Measurements from ENCODE around the gene GYS2.

Gene GYS2

GRCh38 chr12:21529456-21529855, 75.2 kb downstream of the GYS2 start:
- H3K4me3 ChIP-seq (ENCODE audit: control insufficient read depth in 1 of 7, extremely low read depth in 1 of 7, insufficient read depth in 4 of 7, low read depth in 2 of 7, low read length in 6 of 7): no peak overlapping the region
- no peaks in the 10 kb centered on the region for H3K9me3 ChIP-seq (ENCODE audit: control extremely low read depth in 1 of 5, control insufficient read depth in 4 of 5, insufficient read depth in 2 of 5, low read depth in 1 of 5, low read length in 4 of 5)
- CTCF ChIA-PET: no interaction called here
- POLR2A ChIA-PET: no interaction called here
- H3K27ac ChIP-seq (ENCODE audit: insufficient read depth in 1 of 2, low read depth in 1 of 2, low read length in 2 of 2, poor library complexity in 1 of 2, severe bottlenecking in 2 of 2): no peak overlapping the region
- peaks cover 5 to 25% (median 22%) of the 10 kb centered on the region in 5 experiments for H3K27me3 ChIP-seq (replicated peaks in 2 of 5; ENCODE audit: control insufficient read depth in 4 of 5, insufficient read depth in 5 of 5, low read length in 4 of 5)
- H3K4me1 ChIP-seq (ENCODE audit: control extremely low read depth in 1 of 4, control insufficient read depth in 4 of 4, insufficient read depth in 4 of 4, low read length in 3 of 4): peaks cover 0 to 12% (median 8%) of the 10 kb centered on the region in 4 experiments
- DNase-seq: no peak
- H3K36me3 ChIP-seq (ENCODE audit: control insufficient read depth in 4 of 4, insufficient read depth in 4 of 4, low read length in 3 of 4): no peaks in the 10 kb centered on the region
- WGBS (ENCODE audit: insufficient coverage): 100% methylated on average over 2 of the region's 2 CpGs

GRCh38 chr12:21528953-21529352, 75.7 kb downstream of the GYS2 start:
- H3K36me3 ChIP-seq (ENCODE audit: control insufficient read depth in 4 of 4, insufficient read depth in 4 of 4, low read length in 3 of 4): no peaks in the 10 kb centered on the region
- ChIA-PET POLR2A (no interaction called here), CTCF (no interaction called here)
- H3K4me1 ChIP-seq (ENCODE audit: control extremely low read depth in 1 of 4, control insufficient read depth in 4 of 4, insufficient read depth in 4 of 4, low read length in 3 of 4): peaks cover 0 to 12% (median 8%) of the 10 kb centered on the region in 4 experiments
- no peak for DNase-seq
- no peaks in the 10 kb centered on the region for H3K9me3 ChIP-seq (ENCODE audit: control extremely low read depth in 1 of 5, control insufficient read depth in 4 of 5, insufficient read depth in 2 of 5, low read depth in 1 of 5, low read length in 4 of 5)
- H3K27me3 ChIP-seq (replicated peaks in 2 of 5; ENCODE audit: control insufficient read depth in 4 of 5, insufficient read depth in 5 of 5, low read length in 4 of 5): peaks cover 5 to 25% (median 22%) of the 10 kb centered on the region in 5 experiments
- no peak overlapping the region for H3K27ac ChIP-seq (ENCODE audit: insufficient read depth in 1 of 2, low read depth in 1 of 2, low read length in 2 of 2, poor library complexity in 1 of 2, severe bottlenecking in 2 of 2)
- 81% methylated on average over 4 of the region's 5 CpGs for WGBS (ENCODE audit: insufficient coverage)
- no peak overlapping the region for H3K4me3 ChIP-seq (ENCODE audit: control insufficient read depth in 1 of 7, extremely low read depth in 1 of 7, insufficient read depth in 4 of 7, low read depth in 2 of 7, low read length in 6 of 7)

- H3K4me1 ChIP-seq (ENCODE audit: control extremely low read depth in 1 of 4, control insufficient read depth in 4 of 4, insufficient read depth in 4 of 4, low read length in 3 of 4): peaks cover 0 to 12% (median 8%) of the 10 kb centered on the region in 4 experiments
- H3K4me3 ChIP-seq (ENCODE audit: control insufficient read depth in 1 of 7, extremely low read depth in 1 of 7, insufficient read depth in 4 of 7, low read depth in 2 of 7, low read length in 6 of 7): peak overlapping the region; percentile 44 to 85 (median 69)
- H3K27me3 ChIP-seq (replicated peaks in 2 of 5; ENCODE audit: control insufficient read depth in 4 of 5, insufficient read depth in 5 of 5, low read length in 4 of 5): peaks cover 5 to 25% (median 22%) of the 10 kb centered on the region in 5 experiments
- CTCF ChIA-PET: interaction anchor here (1.3 to 1.6 kb wide), 2 partner anchors 15 to 22 kb away, joined by 3 to 4 read pairs; no protein-coding TSS in a partner anchor
- 0% methylated on average over 54 of the region's 57 CpGs for WGBS (ENCODE audit: insufficient coverage)
- peak; percentile 50 to 76 (median 64) for DNase-seq
- no peaks in the 10 kb centered on the region for H3K36me3 ChIP-seq (ENCODE audit: control insufficient read depth in 4 of 4, insufficient read depth in 4 of 4, low read length in 3 of 4)
- POLR2A ChIA-PET: interaction anchor here (1.6 kb wide), 1 partner anchor 26 kb away, joined by 5 read pairs; the partner anchor contains the start of genes GOLT1B and RECQL
- H3K9me3 ChIP-seq (ENCODE audit: control extremely low read depth in 1 of 5, control insufficient read depth in 4 of 5, insufficient read depth in 2 of 5, low read depth in 1 of 5, low read length in 4 of 5): peaks cover 0 to 2% (median 0%) of the 10 kb centered on the region in 5 experiments
- no peak overlapping the region for H3K27ac ChIP-seq (ENCODE audit: insufficient read depth in 1 of 2, low read depth in 1 of 2, low read length in 2 of 2, poor library complexity in 1 of 2, severe bottlenecking in 2 of 2)
Measured at GRCh38 chr12:21527451-21528180, 77.0 kb downstream of the GYS2 start.

- Histone ChIP-seq H3K4me3 (ENCODE audit: control insufficient read depth in 1 of 7, extremely low read depth in 1 of 7, insufficient read depth in 4 of 7, low read depth in 2 of 7, low read length in 6 of 7) (peak overlapping the region in 6 of 7 experiments; percentile 44 to 85 (median 73)), H3K36me3 (ENCODE audit: control insufficient read depth in 4 of 4, insufficient read depth in 4 of 4, low read length in 3 of 4) (no peaks in the 10 kb centered on the region), H3K27me3 (replicated peaks in 2 of 5; ENCODE audit: control insufficient read depth in 4 of 5, insufficient read depth in 5 of 5, low read length in 4 of 5) (peaks cover 5 to 25% (median 21%) of the 10 kb centered on the region in 5 experiments), H3K27ac (ENCODE audit: insufficient read depth in 1 of 2, low read depth in 1 of 2, low read length in 2 of 2, poor library complexity in 1 of 2, severe bottlenecking in 2 of 2) (no peak overlapping the region), H3K9me3 (ENCODE audit: control extremely low read depth in 1 of 5, control insufficient read depth in 4 of 5, insufficient read depth in 2 of 5, low read depth in 1 of 5, low read length in 4 of 5) (peaks cover 0 to 2% (median 0%) of the 10 kb centered on the region in 5 experiments), H3K4me1 (ENCODE audit: control extremely low read depth in 1 of 4, control insufficient read depth in 4 of 4, insufficient read depth in 4 of 4, low read length in 3 of 4) (peaks cover 0 to 12% (median 8%) of the 10 kb centered on the region in 4 experiments)
- 38% methylated on average over 3 of the region's 12 CpGs for WGBS (ENCODE audit: insufficient coverage)
- no peak for DNase-seq
- ChIA-PET POLR2A (interaction anchor here (1.6 kb wide), 1 partner anchor 25 kb away, joined by 5 read pairs; the partner anchor contains the start of genes GOLT1B and RECQL), CTCF (interaction anchor here (1.0 to 1.6 kb wide), 4 partner anchors 14 to 933 kb away, joined by 3 to 4 read pairs (median 3); no protein-coding TSS in a partner anchor)
Measured at GRCh38 chr12:21526721-21527345, 77.8 kb downstream of the GYS2 start.

- POLR2A ChIA-PET: no interaction called here
Measured at GRCh38 chr12:21526053-21526452, 78.6 kb downstream of the GYS2 start, which contains the start of gene SPX. Gene SPX, plus strand, starts transcription at chr12:21526296. Its CDS starts 177 bp downstream, at chr12:21526473.

GRCh38 chr12:21523148-21523547, 81.5 kb downstream of the GYS2 start:
- no peak for DNase-seq
- peaks cover 0 to 2% (median 0%) of the 10 kb centered on the region in 5 experiments for H3K9me3 ChIP-seq (ENCODE audit: control extremely low read depth in 1 of 5, control insufficient read depth in 4 of 5, insufficient read depth in 2 of 5, low read depth in 1 of 5, low read length in 4 of 5)
- H3K27ac ChIP-seq (ENCODE audit: insufficient read depth in 1 of 2, low read depth in 1 of 2, low read length in 2 of 2, poor library complexity in 1 of 2, severe bottlenecking in 2 of 2): no peak overlapping the region
- CTCF ChIA-PET: no interaction called here
- H3K4me3 ChIP-seq (ENCODE audit: control insufficient read depth in 1 of 7, extremely low read depth in 1 of 7, insufficient read depth in 4 of 7, low read depth in 2 of 7, low read length in 6 of 7): no peak overlapping the region
- H3K27me3 ChIP-seq (replicated peaks in 2 of 5; ENCODE audit: control insufficient read depth in 4 of 5, insufficient read depth in 5 of 5, low read length in 4 of 5): peaks cover 3 to 19% (median 5%) of the 10 kb centered on the region in 5 experiments
- POLR2A ChIA-PET: no interaction called here
- H3K4me1 ChIP-seq (ENCODE audit: control extremely low read depth in 1 of 4, control insufficient read depth in 4 of 4, insufficient read depth in 4 of 4, low read length in 3 of 4): peaks cover 0 to 11% (median 8%) of the 10 kb centered on the region in 4 experiments
- peaks cover 0 to 4% (median 0%) of the 10 kb centered on the region in 4 experiments for H3K36me3 ChIP-seq (ENCODE audit: control insufficient read depth in 4 of 4, insufficient read depth in 4 of 4, low read length in 3 of 4)

More at GRCh38 chr12:21526053-21526452, 78.6 kb downstream of the GYS2 start, which contains the start of gene SPX:
- Histone ChIP-seq H3K36me3 (ENCODE audit: control insufficient read depth in 4 of 4, insufficient read depth in 4 of 4, low read length in 3 of 4) (no peaks in the 10 kb centered on the region), H3K27ac (ENCODE audit: insufficient read depth in 1 of 2, low read depth in 1 of 2, low read length in 2 of 2, poor library complexity in 1 of 2, severe bottlenecking in 2 of 2) (no peak within 1 kb of the TSS), H3K4me3 (ENCODE audit: control insufficient read depth in 1 of 7, extremely low read depth in 1 of 7, insufficient read depth in 4 of 7, low read depth in 2 of 7, low read length in 6 of 7) (peak within 1 kb of the TSS in 4 of 7 experiments; percentile 69 to 85 (median 81)), H3K27me3 (replicated peaks in 2 of 5; ENCODE audit: control insufficient read depth in 4 of 5, insufficient read depth in 5 of 5, low read length in 4 of 5) (peaks cover 5 to 25% (median 18%) of the 10 kb centered on the region in 5 experiments), H3K4me1 (ENCODE audit: control extremely low read depth in 1 of 4, control insufficient read depth in 4 of 4, insufficient read depth in 4 of 4, low read length in 3 of 4) (peaks cover 0 to 12% (median 8%) of the 10 kb centered on the region in 4 experiments), H3K9me3 (ENCODE audit: control extremely low read depth in 1 of 5, control insufficient read depth in 4 of 5, insufficient read depth in 2 of 5, low read depth in 1 of 5, low read length in 4 of 5) (peaks cover 0 to 2% (median 0%) of the 10 kb centered on the region in 5 experiments)
- CTCF ChIA-PET: interaction anchor here (1.0 to 1.1 kb wide), 2 partner anchors 161 to 934 kb away, joined by 3 read pairs; no protein-coding TSS in a partner anchor
- peak in 1 of 3 donors; percentile 2 for DNase-seq
- no CpG with 5 or more reads among the region's 1 CpG for WGBS (ENCODE audit: insufficient coverage)
